ENCODE results near the gene NUAK2. TPM values are rescaled to one million over a fixed set of nuclear protein-coding genes. Genes with fewer than 3 reads are reported as not detected.

NUAK2 gene
- total RNA-seq, 3 donors from 2014 or later (not counting 1 experiment from before 2014, with no cell fraction given): 17.3 to 21.7 (median 21.5) TPM

- WGBS (ENCODE audit: insufficient coverage): 79% methylated on average over 13 of the region's 20 CpGs
- no peak within 1 kb of the TSS for H3K27ac ChIP-seq (ENCODE audit: low read length)
- no peak for TF ChIP-seq CTCF (IDR thresholded peaks at IDR 0.05)
- Mint-ChIP-seq H3K27me3 (ENCODE audit: low read depth in 2 of 2) (peaks cover 16 to 36% of the 10 kb centered on the region in 2 donors), H3K27ac (no peak within 1 kb of the TSS), H3K4me3 (no peak within 1 kb of the TSS), H3K4me1 (no peaks in the 10 kb centered on the region), H3K9me3 (no peaks in the 10 kb centered on the region), H3K36me3 (no peaks in the 10 kb centered on the region)
- H3K4me1 ChIP-seq (ENCODE audit: control insufficient read depth, insufficient read depth, low read length): no peaks in the 10 kb centered on the region
- intact Hi-C loops (cut with micrococcal nuclease): loop anchor here (10.0 kb wide), 1 partner anchor 308 kb away; no protein-coding TSS in a partner anchor
- H3K9me3 ChIP-seq (ENCODE audit: control insufficient read depth, insufficient read depth, low read length): no peaks in the 10 kb centered on the region
- H3K27me3 ChIP-seq (ENCODE audit: control insufficient read depth, insufficient read depth, low read length): no peaks in the 10 kb centered on the region
- no peak within 1 kb of the TSS for H3K4me3 ChIP-seq (ENCODE audit: low read length)
- ATAC-seq: no peak
- no peaks in the 10 kb centered on the region for H3K36me3 ChIP-seq (ENCODE audit: control insufficient read depth, insufficient read depth, low read length)
- DNase-seq: no peak
Measured at GRCh38 chr1:205356440-205357139, 35.0 kb upstream of the NUAK2 start, which contains the start of gene KLHDC8A. TSS of gene KLHDC8A (minus strand) at chr1:205356922. CDS start at chr1:205343604, 13,318 bp downstream.

- no peaks in the 10 kb centered on the region for H3K4me1 Mint-ChIP-seq
- H3K4me3 ChIP-seq (ENCODE audit: low read length): no peak overlapping the region
- peaks cover 12 to 31% of the 10 kb centered on the region in 2 donors for H3K27me3 Mint-ChIP-seq (ENCODE audit: low read depth in 2 of 2)
- no peak for ATAC-seq
- no peak for DNase-seq
- no peaks in the 10 kb centered on the region for H3K27me3 ChIP-seq (ENCODE audit: control insufficient read depth, insufficient read depth, low read length)
- H3K4me3 Mint-ChIP-seq: no peak overlapping the region
- H3K4me1 ChIP-seq (ENCODE audit: control insufficient read depth, insufficient read depth, low read length): peaks cover 4% of the 10 kb centered on the region
- no peaks in the 10 kb centered on the region for H3K9me3 Mint-ChIP-seq
- 94% methylated on average over 3 of the region's 3 CpGs for WGBS (ENCODE audit: insufficient coverage)
- intact Hi-C loops (cut with micrococcal nuclease): loop anchor here (10.0 kb wide), 1 partner anchor 310 kb away; no protein-coding TSS in a partner anchor
- H3K9me3 ChIP-seq (ENCODE audit: control insufficient read depth, insufficient read depth, low read length): no peaks in the 10 kb centered on the region
- no peak overlapping the region for H3K27ac Mint-ChIP-seq
- no peak for TF ChIP-seq CTCF (IDR thresholded peaks at IDR 0.05)
- H3K36me3 Mint-ChIP-seq: no peaks in the 10 kb centered on the region
- no peaks in the 10 kb centered on the region for H3K36me3 ChIP-seq (ENCODE audit: control insufficient read depth, insufficient read depth, low read length)
- H3K27ac ChIP-seq (ENCODE audit: low read length): no peak overlapping the region
Measured at GRCh38 chr1:205355075-205355453, 33.5 kb upstream of the NUAK2 start.

GRCh38 chr1:205354259-205355074, 32.9 kb upstream of the NUAK2 start:
- peak; percentile 90 for TF ChIP-seq CTCF (IDR thresholded peaks at IDR 0.05)
- H3K36me3 ChIP-seq (ENCODE audit: control insufficient read depth, insufficient read depth, low read length): no peaks in the 10 kb centered on the region
- H3K27me3 ChIP-seq (ENCODE audit: control insufficient read depth, insufficient read depth, low read length): no peaks in the 10 kb centered on the region
- intact Hi-C loops (cut with micrococcal nuclease): loop anchor here (1.0 to 10.0 kb wide), 3 partner anchors 131 to 310 kb away; no protein-coding TSS in a partner anchor
- no peak overlapping the region for H3K4me3 ChIP-seq (ENCODE audit: low read length)
- Mint-ChIP-seq H3K27me3 (ENCODE audit: low read depth in 2 of 2) (peaks cover 14 to 31% of the 10 kb centered on the region in 2 donors), H3K27ac (no peak overlapping the region), H3K36me3 (no peaks in the 10 kb centered on the region), H3K4me3 (no peak overlapping the region), H3K9me3 (no peaks in the 10 kb centered on the region), H3K4me1 (no peaks in the 10 kb centered on the region)
- ATAC-seq: peak; percentile 51 to 81 (median 80)
- WGBS (ENCODE audit: insufficient coverage): 54% methylated on average over 5 of the region's 5 CpGs
- H3K9me3 ChIP-seq (ENCODE audit: control insufficient read depth, insufficient read depth, low read length): no peaks in the 10 kb centered on the region
- H3K4me1 ChIP-seq (ENCODE audit: control insufficient read depth, insufficient read depth, low read length): peaks cover 9% of the 10 kb centered on the region
- no peak overlapping the region for H3K27ac ChIP-seq (ENCODE audit: low read length)
- peak; percentile 29 to 85 for DNase-seq

Measured in natural killer cell (primary cell).